D721Med (cell line): ENCODE measurements around the gene ABCD2.

Source experiments
- DNase-seq: peaks from one replicate; pipeline ENCODE4 v3.0.0; 2011; ENCODE audit warnings: low spot score; ENCODE audit not compliant: insufficient read length
- FAIRE-seq: peaks from 2 replicates; lab custom pipeline; 2011; peaks lifted over from hg19 to GRCh38; lab: Jason Lieb, UNC
- CTCF ChIP-seq: IDR thresholded peaks from 2 replicates; pipeline ENCODE4 v1.5.1; 2012; ENCODE audit warnings: mild to moderate bottlenecking, control low read depth; ENCODE audit not compliant: insufficient read depth; ENCODE audit errors: missing control alignments

The ABCD2 gene

GRCh38 chr12:39613525-39613924 is 6.1 kb downstream of the ABCD2 start:
- no peak for DNase-seq
- FAIRE-seq, result no peak
- no peak for TF ChIP-seq CTCF

GRCh38 chr12:39612250-39612649 is 7.4 kb downstream of the ABCD2 start:
- FAIRE-seq, result no peak

GRCh38 chr12:39611818-39612217 is 7.8 kb downstream of the ABCD2 start:
- FAIRE-seq, result no peak
- no peak for DNase-seq
- TF ChIP-seq CTCF, result no peak

More at GRCh38 chr12:39612250-39612649, 7.4 kb downstream of the ABCD2 start:
- no peak for TF ChIP-seq CTCF
- no peak for DNase-seq

GRCh38 chr12:39610436-39611025 is 9.1 kb downstream of the ABCD2 start:
- no peak for TF ChIP-seq CTCF
- DNase-seq (no peak), FAIRE-seq (no peak)

GRCh38 chr12:39606712-39607423 is 12.7 kb downstream of the ABCD2 start:
- no peak for TF ChIP-seq CTCF
- FAIRE-seq (no peak), DNase-seq (no peak)

GRCh38 chr12:39605996-39606395 is 13.6 kb downstream of the ABCD2 start:
- TF ChIP-seq CTCF, result no peak
- no peak for FAIRE-seq
- no peak for DNase-seq

- no peak for DNase-seq
- no peak for FAIRE-seq
- TF ChIP-seq CTCF, result no peak
These were observed 14.1 kb downstream of the ABCD2 start for GRCh38 chr12:39605501-39605900.
